Uterine smooth muscle cell (primary cell): Measurements from ENCODE around the gene LHX1. TPM values are rescaled to one million over a fixed set of nuclear protein-coding genes. Genes with fewer than 3 reads are reported as not detected.

Experiments used
- total RNA-seq: library from RNA; depleted of rRNA; stranded (reverse); fragments of >200 nt; gene quantifications from 2 replicates; pipeline ENCODE4 v1.2.3, GENCODE V29; 2014

LHX1 gene
- total RNA-seq, result not detected in 2 replicates

GRCh38 chr17:36937001-36937958, at the start of gene LHX1:
Gene LHX1, plus strand, starts transcription at chr17:36937475. Its CDS starts 723 bp downstream, at chr17:36938198.

GRCh38 chr17:36948717-36949460, 11.6 kb downstream of the LHX1 start, which contains the start of gene AATF:
Gene AATF, plus strand, starts transcription at chr17:36948954. Its CDS starts 172 bp downstream, at chr17:36949126.

Other genes with a start within 250 kb of the LHX1 start
- 37.1 and 39.3 TPM in 2 replicates for gene AATF, start 11.5 kb downstream of the LHX1 start, total RNA-seq